GM21825 (cell line): ENCODE measurements around the gene EZH2.

Source experiments
- ATAC-seq: cut with Tn5 transposase; IDR thresholded peaks from one replicate; pipeline ENCODE4 v1.9.1; 2021; ENCODE audit warnings: mild to moderate bottlenecking, moderate library complexity; ENCODE audit not compliant: unreplicated experiment

Gene EZH2

DNA sequence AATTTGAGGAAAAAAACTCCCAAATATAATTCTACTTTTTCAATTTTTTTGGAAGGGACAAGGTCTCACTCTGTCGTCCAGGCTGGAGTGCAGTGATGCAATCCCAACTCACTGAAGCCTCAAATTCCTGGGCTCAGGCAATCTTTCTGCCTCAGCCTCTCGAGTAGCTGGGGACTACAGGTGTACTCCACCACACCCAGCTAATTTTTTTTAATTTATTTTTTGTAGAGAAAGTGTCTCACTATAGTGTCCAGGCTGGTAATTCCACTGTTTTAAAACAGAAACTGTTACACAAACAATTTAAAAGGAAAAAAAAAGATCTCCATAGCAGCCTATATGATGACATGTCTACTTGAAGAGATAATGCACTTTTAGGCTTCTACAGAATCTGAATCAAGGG, 25.6 kb downstream of the EZH2 start:
- ATAC-seq = no peak

GRCh38 chr7:148856891-148857290, 27.2 kb downstream of the EZH2 start:
- ATAC-seq = no peak

DNA sequence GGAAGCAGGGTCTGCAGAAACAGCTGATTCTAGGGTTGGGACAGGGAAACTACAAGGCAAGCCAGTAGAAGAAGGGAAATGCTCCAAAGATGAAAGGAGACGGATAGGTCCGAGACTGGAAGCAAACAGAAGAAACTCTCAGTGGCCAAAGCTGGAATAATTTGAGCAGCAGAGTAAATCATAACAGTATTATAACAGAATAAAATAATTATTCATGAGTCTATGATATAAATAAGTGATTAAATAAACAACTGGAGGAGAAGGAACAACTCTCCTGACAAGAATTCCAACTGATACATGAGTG, 27.6 kb downstream of the EZH2 start:
- ATAC-seq = no peak

GRCh38 chr7:148854983-148855382, 29.1 kb downstream of the EZH2 start:
- ATAC-seq = no peak

DNA sequence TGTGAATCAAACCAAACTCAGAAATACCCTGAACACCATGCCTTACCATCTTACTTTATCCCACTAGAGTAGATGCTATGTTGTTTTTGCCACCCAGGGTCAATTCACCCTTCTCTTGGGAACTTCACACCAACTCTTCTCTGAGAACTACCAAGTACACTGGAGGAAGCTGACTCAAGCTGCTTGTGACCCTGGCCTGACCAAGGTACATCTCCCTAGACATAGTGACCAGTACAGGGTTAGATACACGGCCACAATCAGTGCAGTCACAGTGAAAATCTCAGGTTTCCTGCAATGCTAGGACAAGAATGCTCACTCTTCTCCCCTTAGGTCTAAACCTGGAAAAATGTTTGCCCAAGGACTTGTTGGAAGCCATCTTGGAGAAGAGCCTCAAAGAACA, 31.8 kb downstream of the EZH2 start:
- ATAC-seq = no peak

DNA sequence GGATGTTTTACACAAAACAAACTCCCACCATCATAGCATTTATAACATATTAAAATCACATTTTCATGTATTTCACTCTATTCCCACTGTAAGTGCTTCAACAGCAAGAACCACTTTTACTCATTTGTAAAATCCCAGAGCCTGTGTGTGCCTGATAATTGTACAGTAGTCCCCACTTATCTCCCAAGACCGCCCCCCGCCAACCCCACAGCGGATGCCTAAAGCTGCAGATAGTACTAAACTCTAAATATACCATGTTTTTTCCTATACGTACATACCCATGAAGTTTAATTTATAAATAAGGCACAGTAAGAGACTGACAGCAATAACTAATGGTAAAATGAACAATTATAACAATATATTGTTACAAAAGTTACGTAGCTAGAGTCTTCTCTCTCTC, 33.5 kb downstream of the EZH2 start:
- ATAC-seq = no peak

DNA sequence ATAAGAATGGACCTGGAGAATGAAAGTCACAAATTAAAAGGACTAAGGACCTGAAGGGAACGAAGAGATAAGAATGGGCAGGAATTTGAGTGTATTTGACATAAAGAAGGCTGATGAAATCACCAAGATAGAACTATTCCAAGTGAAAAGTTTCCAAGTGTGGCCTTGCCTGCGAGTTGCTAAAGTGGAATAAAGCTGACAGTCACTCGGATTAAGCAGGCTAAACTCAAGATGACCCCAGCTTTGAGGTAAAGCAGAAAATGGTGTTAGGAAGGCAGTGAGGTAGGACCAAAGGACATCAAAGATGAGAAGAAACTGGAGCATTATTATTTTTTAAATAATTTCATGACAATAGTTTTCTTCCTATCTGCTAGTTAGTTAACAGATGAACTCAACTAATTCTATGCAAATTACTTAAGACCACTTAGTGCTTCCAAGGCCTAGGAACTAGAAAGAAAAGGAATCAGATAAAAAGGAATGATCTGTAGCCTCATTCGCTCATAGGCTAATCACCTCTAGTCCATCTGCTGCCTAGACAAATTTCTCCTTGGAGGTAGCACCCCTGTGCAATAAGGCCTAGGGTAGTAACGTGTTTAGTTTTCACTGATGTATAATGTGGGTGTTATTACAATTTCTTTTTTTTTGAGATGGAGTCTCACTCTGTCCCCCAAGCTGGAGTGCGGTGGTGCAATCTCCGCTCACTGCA, 34.5 kb downstream of the EZH2 start:
- no peak for ATAC-seq

GRCh38 chr7:148847815-148848734, 36.0 kb downstream of the EZH2 start:
- ATAC-seq = no peak

DNA sequence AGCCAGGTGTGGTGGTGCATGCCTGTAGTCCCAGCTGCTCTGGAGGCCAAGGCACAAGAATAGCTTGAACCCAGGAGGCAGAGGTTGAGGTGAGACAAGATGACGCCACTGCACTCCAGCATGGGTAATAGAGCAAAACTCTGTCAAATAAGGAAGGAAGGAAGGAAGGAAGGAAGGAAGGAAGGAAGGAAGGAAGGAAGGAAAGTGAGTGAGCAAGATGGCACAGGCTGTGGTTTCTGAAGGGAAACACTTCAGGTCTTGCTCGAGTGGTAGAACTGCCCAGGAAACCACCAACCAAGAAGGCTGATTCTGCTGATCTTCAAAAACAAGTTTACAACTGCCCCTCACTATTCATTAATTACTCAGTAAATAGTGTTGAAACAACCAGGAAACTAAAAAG, 45.2 kb downstream of the EZH2 start:
- ATAC-seq = no peak

DNA sequence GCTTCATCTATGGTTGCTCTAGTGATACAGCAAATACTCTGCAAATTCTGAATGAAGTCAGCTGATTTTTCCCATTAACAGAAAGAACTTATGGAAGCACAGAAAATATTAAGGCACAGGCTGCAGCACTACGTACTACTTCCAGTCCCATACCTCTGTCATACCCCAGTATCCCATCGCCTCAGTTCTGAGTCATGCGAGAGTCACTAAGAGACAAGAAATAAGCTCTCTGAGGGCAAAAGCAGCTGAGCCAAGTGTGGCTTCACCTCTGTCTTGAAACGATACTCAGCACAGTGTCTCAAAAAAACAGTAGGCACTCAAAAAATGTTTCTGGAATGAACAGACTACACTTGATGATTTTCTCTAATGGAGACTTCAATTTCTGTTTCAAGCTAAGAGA, 48.2 kb downstream of the EZH2 start:
- no peak for ATAC-seq

- ATAC-seq = no peak
These were observed 49.5 kb downstream of the EZH2 start for GRCh38 chr7:148834605-148835004.

DNA sequence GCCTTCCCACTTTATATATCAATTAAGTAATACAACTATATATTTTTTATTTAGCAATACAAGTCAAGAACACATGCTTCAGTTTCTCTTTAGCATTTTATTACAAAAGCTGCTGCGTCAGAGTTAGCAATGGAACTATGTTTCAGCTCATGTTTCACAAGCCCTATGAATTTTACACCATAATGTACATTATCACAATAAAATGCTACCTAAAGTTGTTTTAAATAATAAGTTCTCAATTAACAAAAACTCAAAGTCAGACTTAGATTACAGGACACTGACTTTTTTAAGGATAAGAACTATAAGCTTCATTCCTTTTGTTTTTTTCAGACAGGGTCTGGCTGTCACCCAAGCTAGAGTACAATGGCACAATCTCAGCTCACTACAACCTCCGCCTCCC, 52.3 kb downstream of the EZH2 start:
- no peak for ATAC-seq

GRCh38 chr7:148830897-148831692, 53.0 kb downstream of the EZH2 start:
- no peak for ATAC-seq

DNA sequence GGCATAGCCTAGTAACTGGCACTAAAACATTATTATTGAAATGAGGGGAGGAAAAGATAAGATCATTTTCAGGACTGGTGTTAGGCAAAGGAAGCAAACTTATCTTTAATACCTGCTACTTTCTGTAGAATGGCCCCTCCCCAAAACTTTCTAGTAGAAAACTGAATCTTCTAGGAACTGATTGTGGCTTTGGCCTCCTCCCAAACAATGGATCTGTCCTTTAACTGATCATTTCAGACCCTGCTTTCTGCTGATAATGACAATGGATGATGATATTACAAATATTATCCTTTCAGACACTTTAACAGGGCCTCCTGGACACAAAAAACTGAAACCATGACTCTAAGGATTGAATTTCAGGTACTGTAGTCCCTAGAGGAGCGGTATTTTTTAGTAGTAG, 55.1 kb downstream of the EZH2 start:
- no peak for ATAC-seq

DNA sequence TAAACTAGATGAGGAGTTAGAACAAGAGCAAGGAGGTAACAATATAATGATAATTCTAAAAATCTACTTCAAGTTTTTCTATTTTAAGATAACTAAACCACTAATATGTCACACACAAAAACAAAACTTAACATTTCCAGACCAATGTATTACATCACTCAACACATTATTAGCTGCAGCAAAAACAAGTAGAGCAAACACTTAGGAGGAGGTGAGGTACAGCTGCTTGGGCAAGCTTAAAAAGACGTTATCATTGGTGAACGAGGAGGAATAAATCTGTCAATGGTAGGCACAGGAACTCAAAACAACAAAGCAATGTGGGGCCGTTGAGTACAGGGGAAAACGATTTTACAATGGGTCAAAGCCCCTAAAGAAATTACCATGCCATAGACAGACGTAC, 58.8 kb downstream of the EZH2 start:
- ATAC-seq = no peak

- no peak for ATAC-seq
These were observed 59.2 kb downstream of the EZH2 start for GRCh38 chr7:148824864-148825263.

GRCh38 chr7:148821422-148821821, 62.7 kb downstream of the EZH2 start:
- ATAC-seq = no peak

DNA sequence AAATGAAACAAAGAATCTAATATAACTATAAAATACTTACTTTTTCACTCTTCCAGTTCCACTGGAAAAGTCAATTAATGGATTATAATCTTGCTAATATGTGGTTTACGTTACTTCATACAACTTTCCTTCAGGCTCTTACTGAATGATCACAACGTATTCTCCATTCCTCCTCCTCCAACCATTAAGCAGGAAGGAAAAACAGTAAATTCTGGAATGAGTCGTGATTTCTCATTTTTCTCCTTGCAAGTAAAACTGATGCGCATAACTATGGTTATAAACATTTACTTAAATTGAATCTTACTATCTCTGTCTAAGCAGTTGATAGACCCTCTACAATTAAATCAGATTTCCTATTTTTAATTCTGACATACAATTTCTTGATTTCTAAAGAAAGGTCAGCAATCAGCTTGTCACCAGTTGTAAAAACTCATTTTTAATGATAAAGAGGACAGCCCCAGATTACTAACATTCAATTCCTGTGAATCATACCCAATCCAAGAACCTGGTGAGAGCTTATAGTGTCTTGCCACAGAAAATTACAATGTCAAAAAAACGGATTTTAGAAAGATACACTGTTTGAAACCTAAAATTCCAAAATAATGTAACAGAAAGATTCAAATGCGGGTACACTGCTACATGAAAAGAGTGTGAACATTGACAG, 64.3 kb downstream of the EZH2 start:
- ATAC-seq = no peak

GRCh38 chr7:148815612-148816011, 68.5 kb downstream of the EZH2 start:
- no peak for ATAC-seq

- ATAC-seq = no peak
These were observed 69.0 kb downstream of the EZH2 start for GRCh38 chr7:148814922-148815559.

DNA sequence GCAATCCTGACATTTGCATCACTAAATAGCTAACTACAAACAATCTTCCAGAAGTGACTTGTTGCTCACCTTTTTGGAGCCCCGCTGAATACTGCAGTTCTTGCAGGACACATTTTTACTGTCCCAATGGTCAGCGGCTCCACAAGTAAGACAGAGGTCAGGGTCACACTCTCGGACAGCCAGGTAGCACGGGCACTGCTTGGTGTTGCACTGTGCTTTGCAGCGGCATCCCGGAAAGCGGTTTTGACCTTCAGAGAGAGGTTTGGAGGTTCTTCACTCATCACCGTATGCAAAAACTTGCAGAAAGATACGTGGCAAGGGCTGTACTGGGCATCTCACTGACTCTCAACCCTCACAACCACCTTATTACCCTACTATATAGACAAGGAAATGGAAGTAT, 70.2 kb downstream of the EZH2 start:
- ATAC-seq = no peak
